Measurements from ENCODE around the gene FA2H.
"Not testable (repeated sequence)": the region's sequence is repeated elsewhere in the genome, so short reads cannot be mapped to it uniquely, and the experiment has no call there.

The FA2H gene, protein sequence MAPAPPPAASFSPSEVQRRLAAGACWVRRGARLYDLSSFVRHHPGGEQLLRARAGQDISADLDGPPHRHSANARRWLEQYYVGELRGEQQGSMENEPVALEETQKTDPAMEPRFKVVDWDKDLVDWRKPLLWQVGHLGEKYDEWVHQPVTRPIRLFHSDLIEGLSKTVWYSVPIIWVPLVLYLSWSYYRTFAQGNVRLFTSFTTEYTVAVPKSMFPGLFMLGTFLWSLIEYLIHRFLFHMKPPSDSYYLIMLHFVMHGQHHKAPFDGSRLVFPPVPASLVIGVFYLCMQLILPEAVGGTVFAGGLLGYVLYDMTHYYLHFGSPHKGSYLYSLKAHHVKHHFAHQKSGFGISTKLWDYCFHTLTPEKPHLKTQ

DNA sequence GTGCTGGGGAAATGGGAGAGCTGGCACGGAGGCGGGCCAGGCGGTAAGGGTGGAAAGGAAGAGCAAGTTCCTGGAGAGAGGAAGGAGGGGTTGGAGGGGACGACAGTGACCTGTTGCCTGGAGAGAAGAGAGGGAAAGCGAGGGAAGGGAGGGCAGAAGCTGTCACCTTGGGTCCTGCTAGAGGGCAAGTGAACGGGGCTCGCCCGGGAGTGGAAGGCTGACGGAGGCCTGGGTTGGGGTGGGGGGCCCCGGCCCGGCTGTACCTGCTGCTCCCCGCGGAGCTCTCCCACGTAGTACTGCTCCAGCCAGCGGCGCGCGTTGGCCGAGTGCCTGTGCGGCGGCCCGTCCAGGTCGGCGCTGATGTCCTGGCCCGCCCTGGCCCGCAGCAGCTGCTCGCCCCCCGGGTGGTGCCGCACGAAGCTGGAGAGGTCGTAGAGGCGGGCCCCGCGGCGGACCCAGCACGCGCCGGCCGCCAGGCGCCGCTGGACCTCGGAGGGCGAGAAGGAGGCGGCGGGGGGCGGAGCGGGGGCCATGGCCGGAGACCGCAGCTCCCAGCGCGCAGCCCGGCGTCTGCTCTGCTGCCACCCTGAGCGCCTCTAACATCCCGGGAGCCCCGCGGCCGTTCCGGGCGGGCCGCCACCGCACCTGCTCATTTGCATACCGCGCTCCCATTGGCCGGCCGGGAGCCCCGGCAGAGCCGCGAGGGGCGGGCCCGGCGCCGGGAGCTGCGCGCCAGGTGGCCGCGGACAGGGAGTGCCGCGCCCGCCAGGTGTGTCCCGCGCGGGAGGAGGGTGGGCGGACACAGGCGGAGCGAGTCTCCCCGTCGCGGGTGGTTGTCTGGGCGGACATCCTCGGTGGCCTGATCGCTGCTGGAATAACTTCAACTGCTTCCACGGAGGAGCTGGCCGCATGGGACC is at the start of gene FA2H:
Gene FA2H (minus strand): TSS at position 598 of the 917 bp plus-strand sequence. CDS start 65 bp downstream, at position 533.
- no peak; the same call in 1 of the 2 replicates for TF ChIP-seq CTCF (IDR thresholded peaks at IDR 0.05; ENCODE audit: low read depth, low read length)

DNA sequence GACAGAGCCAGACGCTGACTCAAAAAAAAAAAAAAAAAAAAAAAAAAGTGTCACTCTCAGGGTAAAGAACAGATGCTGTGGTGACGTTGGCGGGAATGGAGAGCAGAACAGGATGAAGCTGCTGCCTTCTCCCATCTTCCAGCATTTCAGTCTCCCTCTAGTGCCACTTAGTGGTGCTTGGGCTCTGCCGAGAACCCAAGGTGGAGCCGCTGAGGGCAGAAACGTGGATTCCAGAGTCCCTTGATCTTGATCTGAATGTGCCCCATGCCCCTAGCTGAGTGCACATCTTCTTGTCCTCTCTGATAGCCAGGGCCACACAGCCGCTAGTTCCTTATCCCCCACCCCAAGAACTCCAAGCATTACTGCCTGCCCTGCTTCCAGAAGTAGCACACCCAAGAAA is 43.2 kb upstream of the FA2H start:
- no peak for DNase-seq (ENCODE audit: extremely low read depth, low read depth)
- no peak for TF ChIP-seq CTCF (IDR thresholded peaks at IDR 0.05; ENCODE audit: low read depth, low read length)

More for the DNA sequence above, at the start of gene FA2H:
- DNase-seq (ENCODE audit: extremely low read depth, low read depth): no peak

GRCh38 chr16:74813109-74813641 is 38.6 kb upstream of the FA2H start:
- DNase-seq (ENCODE audit: extremely low read depth, low read depth): peak; percentile 18
- TF ChIP-seq CTCF (IDR thresholded peaks at IDR 0.05; ENCODE audit: low read depth, low read length): peak; percentile 90

- no peak for DNase-seq (ENCODE audit: extremely low read depth, low read depth)
- no peak for TF ChIP-seq CTCF (IDR thresholded peaks at IDR 0.05; ENCODE audit: low read depth, low read length)
These were observed 37.3 kb upstream of the FA2H start for GRCh38 chr16:74811911-74812310.

DNA sequence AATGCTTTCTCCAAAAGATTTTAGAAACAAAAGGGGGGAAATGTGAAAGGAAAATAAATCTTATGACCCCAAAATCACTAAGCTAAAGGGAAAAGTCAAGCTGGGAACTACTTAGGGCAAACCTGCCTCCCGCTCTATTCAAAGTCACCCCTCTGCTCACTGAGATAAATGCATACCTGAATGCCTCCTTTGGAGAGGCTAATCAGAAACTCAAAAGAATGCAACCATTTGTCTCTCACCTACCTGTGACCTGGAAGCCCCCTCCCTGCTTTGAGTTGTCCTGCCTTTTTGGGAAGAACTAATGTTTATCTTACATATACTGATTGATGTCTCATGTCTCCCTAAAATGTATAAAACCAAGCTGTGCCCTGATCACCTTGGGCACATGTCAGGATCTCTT is 36.6 kb upstream of the FA2H start:
- DNase-seq (ENCODE audit: extremely low read depth, low read depth): not testable (repeated sequence)

DNA sequence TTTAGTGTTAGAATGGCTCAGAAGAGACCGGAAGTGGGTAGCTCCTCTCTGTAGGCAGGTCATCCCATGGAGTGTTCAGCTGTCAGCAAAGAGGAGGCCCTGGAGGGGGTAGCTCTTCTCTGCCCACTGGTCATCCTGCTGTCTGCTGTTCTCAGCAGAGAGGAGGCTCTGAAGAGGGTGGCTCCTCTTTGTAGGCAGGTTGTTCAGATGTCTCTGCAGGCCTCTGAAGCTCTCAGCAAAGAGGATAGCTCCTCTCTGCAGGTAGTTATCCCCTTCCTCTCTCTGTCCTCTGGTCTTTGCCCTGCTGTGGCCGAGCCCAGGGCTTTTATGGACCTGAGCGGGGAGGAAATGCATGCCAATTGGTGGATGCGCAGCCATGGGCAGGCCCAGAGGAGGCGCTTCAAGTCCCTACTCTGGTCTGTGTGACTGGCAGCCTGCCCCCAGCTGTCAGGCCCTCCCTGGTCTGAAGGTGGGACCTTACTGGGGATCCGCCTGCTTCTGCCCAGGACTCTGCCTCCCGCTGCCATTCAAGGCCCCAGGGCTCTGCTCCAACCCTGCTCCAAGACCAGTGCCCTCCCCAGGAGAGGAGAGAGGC is 32.5 kb upstream of the FA2H start:
- no peak for TF ChIP-seq CTCF (IDR thresholded peaks at IDR 0.05; ENCODE audit: low read depth, low read length)

DNA sequence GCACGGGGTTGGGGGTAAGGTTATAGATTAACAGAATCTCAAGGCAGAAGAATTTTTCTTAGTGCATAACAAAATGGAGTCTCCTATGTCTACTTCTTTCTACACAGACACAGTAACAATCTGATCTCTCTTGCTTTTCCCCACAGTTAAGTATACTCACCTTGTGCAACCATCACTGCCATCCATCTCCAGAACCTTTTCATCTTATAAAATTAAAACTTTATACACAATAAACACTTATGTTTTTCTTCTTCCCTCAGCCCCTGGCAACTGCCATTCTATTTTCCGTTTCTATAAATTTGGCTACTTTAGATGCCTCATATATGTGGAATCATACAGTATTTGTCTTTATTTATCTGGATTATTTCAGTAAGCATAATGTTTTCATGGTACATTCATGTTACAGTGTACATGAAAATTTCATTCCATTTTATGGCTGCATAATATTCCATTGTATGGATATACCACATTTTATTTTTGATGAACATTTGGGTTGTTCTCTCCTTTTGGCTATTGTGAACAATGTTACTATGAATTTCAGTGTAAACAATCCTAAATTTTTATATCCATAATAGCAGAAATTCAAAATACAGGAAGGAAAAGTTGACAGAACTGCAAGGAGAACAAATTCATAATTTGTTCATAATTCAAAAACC is 25.7 kb upstream of the FA2H start:
- no peak for DNase-seq (ENCODE audit: extremely low read depth, low read depth)
- no peak for TF ChIP-seq CTCF (IDR thresholded peaks at IDR 0.05; ENCODE audit: low read depth, low read length)

More for the DNA sequence above, 32.5 kb upstream of the FA2H start:
- DNase-seq (ENCODE audit: extremely low read depth, low read depth): no peak
